HEK293 (cell line): ENCODE data around the gene N4BP2L1.

Experiments
- MZF1 ChIP-seq: fragments of 450-650 bp; formaldehyde crosslinking; IDR thresholded peaks from 2 replicates; pipeline ENCODE4 v1.5.1; 2017; ENCODE audit warnings: missing biosample characterization, missing genetic modification characterization, borderline replicate concordance
- ZBTB8A ChIP-seq: fragments of 450-650 bp; formaldehyde crosslinking; IDR thresholded peaks from 2 replicates; pipeline ENCODE4 v1.5.1; 2016; ENCODE audit warnings: missing biosample characterization, missing genetic modification characterization
- ZFP41 ChIP-seq: fragments of 450-650 bp; formaldehyde crosslinking; IDR thresholded peaks from 2 replicates; pipeline ENCODE4 v1.5.1; 2016; ENCODE audit warnings: missing biosample characterization, missing genetic modification characterization, borderline replicate concordance
- ZFP69B ChIP-seq: fragments of 450-650 bp; formaldehyde crosslinking; IDR thresholded peaks from 2 replicates; pipeline ENCODE4 v1.5.1; 2016; ENCODE audit warnings: missing biosample characterization, missing genetic modification characterization
- ZNF10 ChIP-seq: fragments of 450-650 bp; formaldehyde crosslinking; IDR thresholded peaks from 2 replicates; pipeline ENCODE4 v1.5.1; 2017; ENCODE audit warnings: missing biosample characterization, missing genetic modification characterization
- ZNF174 ChIP-seq: fragments of 450-650 bp; formaldehyde crosslinking; IDR thresholded peaks from 2 replicates; pipeline ENCODE4 v1.5.0; 2017; ENCODE audit warnings: missing biosample characterization, mild to moderate bottlenecking, missing genetic modification characterization
- ZNF24 ChIP-seq: fragments of 450-650 bp; formaldehyde crosslinking; IDR thresholded peaks from 2 replicates; pipeline ENCODE4 v1.5.1; 2016; ENCODE audit warnings: missing biosample characterization, missing genetic modification characterization
- ZNF274 ChIP-seq, 2 experiments: fragments of 200-500 bp in 1 of 2; fragments of 450-650 bp in 1 of 2; sonication (Bioruptor generic) in 1 of 2; formaldehyde crosslinking in 1 of 2; IDR thresholded peaks; 2 replicates each; pipeline versions ENCODE4 v1.5.1 to v1.6.1; 2014 to 2016; ENCODE audit warnings: borderline replicate concordance in 1 of 2, inconsistent platforms in 1 of 2, low read length in 1 of 2, missing biosample characterization in 1 of 2, missing genetic modification characterization in 1 of 2
- ZNF488 ChIP-seq: fragments of 450-650 bp; formaldehyde crosslinking; IDR thresholded peaks from 2 replicates; pipeline ENCODE4 v1.5.1; 2016; ENCODE audit warnings: missing biosample characterization, missing genetic modification characterization
- ZNF658 ChIP-seq: fragments of 450-650 bp; formaldehyde crosslinking; IDR thresholded peaks from 2 replicates; pipeline ENCODE4; 2016; ENCODE audit warnings: missing biosample characterization, missing genetic modification characterization
- ZNF792 ChIP-seq: fragments of 450-650 bp; formaldehyde crosslinking; IDR thresholded peaks from 2 replicates; pipeline ENCODE4 v1.5.1; 2016; ENCODE audit warnings: missing biosample characterization, missing genetic modification characterization
- TF ChIP-seq, protein P1 (sequence below): fragments of 450-650 bp; formaldehyde crosslinking; IDR thresholded peaks from 2 replicates; pipeline ENCODE4 v1.5.1; 2016; ENCODE audit warnings: missing biosample characterization, missing genetic modification characterization

DNA sequence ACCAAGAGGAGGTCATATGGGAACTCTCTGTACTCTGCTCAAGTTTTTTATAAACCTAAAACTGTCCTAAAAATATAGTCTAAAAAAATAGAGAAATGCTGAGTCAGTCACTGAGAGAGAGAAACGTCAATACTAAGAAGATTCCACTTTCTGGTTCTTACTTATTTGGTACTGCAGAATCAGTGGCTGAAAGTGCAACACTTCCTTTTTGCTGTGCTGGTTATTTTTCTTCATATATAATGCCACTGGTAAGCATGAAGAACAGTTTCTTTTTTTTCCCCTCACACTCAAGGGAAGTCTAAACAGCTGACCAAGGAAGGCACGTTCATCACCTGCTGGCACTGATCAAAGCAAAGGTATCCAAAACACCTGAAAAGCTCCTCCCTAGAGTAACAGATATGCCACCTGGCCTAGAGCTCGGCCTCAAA is 44.3 kb upstream of the N4BP2L1 start:
- TF ChIP-seq ZFP69B (tag by site-specific recombination) (no peak), ZNF274 (IDR thresholded peaks at IDR 0.05; ENCODE audit: low read length) (no peak), ZNF274 (tag by site-specific recombination; IDR thresholded peaks at IDR 0.05; ENCODE audit: borderline replicate concordance) (no peak), ZBTB8A (tag by site-specific recombination) (no peak), ZFP41 (tag by site-specific recombination) (no peak), ZNF174 (no peak), ZNF24 (tag by site-specific recombination) (no peak), ZNF792 (tag by site-specific recombination) (no peak), MZF1 (tag by site-specific recombination) (no peak), ZNF488 (tag by site-specific recombination) (no peak), ZNF658 (tag by site-specific recombination) (no peak), ZNF10 (tag by site-specific recombination) (no peak)
- TF ChIP-seq, protein P1, sequence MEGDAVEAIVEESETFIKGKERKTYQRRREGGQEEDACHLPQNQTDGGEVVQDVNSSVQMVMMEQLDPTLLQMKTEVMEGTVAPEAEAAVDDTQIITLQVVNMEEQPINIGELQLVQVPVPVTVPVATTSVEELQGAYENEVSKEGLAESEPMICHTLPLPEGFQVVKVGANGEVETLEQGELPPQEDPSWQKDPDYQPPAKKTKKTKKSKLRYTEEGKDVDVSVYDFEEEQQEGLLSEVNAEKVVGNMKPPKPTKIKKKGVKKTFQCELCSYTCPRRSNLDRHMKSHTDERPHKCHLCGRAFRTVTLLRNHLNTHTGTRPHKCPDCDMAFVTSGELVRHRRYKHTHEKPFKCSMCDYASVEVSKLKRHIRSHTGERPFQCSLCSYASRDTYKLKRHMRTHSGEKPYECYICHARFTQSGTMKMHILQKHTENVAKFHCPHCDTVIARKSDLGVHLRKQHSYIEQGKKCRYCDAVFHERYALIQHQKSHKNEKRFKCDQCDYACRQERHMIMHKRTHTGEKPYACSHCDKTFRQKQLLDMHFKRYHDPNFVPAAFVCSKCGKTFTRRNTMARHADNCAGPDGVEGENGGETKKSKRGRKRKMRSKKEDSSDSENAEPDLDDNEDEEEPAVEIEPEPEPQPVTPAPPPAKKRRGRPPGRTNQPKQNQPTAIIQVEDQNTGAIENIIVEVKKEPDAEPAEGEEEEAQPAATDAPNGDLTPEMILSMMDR (tag by site-specific recombination): no peak
